GM19238 (cell line): ENCODE results near the gene TBC1D5.
"Not testable (repeated sequence)": the region's sequence is repeated elsewhere in the genome, so short reads cannot be mapped to it uniquely, and the experiment has no call there.

ENCODE experiments used
- DNase-seq: peaks from one replicate; pipeline ENCODE4 v3.0.0; 2011; ENCODE audit warnings: low spot score; ENCODE audit not compliant: insufficient read length

TBC1D5 gene

DNA sequence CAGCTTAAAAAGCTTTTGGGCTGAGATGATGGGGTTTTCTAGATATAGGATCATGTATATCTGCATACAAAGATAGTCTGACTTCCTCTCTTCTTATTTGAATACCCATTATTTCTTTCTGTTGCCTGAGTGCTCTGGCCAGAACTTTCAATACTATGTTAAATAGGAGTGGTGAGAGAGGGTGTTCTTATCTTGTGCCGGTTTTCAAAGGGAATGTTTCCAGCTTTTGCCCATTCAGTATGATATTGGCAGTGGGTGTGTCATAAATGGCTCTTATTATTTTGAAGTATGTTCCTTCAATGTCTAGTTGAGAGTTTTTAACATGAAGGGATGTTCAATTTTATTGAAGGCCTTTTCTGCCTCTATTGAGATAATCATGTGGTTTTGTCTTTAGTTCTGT, 251.2 kb downstream of the TBC1D5 start:
- DNase-seq, result not testable (repeated sequence)

DNA sequence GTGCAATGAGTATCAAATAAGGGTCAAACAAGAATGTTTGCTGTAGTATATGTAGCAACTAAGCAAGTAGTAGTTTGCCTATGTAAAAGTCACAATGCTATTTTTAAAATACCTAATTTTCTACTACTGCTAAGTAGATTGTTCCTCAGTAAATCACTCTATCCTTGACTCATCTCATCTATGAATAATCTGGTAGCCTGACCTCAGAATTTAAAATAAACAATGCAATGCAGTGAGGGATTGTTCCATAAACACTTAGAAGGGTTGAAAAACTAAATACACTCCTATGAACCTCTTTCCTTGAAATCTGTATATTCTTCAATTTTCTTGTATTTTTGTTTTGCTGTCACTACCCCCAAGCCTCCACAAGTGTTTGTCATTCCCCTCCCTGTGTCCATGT, 253.3 kb downstream of the TBC1D5 start:
- DNase-seq, result no peak

DNA sequence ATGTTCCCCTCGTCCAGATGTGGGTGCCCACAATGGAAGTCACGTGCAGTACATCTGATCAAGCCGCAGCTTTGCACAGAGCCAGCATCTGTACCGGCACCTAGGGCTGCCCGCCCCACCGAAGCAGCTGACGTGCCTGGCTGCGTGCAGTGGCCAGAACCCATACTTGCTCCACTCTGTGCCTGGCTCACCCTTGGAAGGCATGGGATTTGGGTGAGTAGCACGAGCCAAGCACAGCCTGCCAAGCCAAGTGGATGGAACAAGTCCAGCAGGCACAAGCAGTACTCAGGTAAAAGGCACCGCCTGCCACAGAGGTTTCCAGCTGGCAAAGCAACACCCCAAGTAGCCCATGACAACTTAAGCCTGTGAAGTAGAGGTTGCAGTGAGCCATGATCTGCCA, 261.3 kb downstream of the TBC1D5 start:
- DNase-seq, result no peak

DNA sequence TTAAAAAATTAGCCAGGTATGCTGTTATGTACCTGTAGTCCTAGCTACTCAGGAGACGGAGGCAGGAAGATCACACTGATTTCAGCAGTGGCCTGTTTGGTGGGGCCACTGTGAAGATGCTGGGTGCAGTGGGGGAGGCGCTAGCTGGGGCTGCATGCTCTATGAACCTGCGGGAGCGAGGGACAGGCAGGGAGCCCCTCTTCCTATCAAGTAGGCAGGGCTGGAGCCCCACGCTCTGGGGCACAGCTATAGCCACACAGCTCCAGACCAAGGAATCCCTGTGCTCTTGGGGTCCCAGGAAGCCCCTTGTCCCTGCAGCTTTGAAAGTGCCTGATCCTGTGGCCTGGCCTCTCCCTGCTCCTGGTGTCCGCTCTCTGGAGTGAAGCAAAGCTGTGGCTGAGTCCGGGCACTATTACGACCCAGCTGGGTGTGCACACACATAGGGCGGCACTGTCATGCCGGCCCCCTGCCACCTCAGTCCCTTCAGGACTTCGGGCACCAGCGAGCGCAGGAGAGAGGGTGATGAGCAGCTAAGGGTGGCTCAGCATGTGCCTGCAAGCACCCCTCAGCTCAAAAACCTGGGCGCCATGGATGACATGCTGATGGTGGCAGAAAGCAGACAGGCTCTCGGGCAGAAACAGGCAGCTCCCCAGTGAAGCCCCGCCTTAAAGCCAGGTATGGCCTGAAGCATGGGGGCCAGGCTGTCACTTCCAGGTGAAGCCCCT, 262.6 kb downstream of the TBC1D5 start:
- DNase-seq, result no peak

DNA sequence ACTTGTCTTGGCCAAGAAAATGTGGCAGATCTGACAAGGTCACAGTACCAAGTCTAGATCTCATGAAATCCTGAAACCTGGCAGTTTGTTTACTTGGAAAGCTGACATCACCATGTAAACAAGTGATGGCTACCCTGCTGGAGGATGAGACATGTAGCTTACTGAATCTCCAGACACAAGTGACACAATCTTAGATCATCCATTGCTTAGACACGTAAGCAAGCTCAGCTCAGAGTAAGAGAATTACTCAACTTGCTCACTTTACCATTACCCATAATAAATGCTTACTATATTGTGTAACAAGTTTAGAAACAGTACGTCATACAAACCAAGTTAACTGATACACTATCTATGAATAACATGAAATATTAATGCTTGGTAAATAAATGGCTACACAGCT, 263.8 kb downstream of the TBC1D5 start:
- DNase-seq, result no peak

DNA sequence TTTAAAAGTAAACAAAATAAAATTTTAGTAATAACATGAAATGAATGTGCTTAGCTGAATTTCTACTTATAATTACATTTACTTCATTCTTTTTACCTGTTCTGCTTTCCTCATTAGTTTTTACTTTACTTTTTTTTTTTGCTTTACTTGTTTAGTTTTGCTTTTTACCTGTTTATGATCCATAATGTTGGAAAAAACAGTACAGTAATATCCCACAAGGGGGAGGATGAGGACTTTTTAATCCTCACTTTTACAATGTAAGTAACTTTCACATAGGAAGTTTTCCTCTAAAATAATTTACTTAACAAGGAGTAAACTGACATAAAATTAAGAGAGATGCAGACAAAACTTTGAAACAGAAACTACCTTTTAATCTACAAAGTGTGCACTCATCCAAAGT, 268.7 kb downstream of the TBC1D5 start:
- DNase-seq, result no peak

DNA sequence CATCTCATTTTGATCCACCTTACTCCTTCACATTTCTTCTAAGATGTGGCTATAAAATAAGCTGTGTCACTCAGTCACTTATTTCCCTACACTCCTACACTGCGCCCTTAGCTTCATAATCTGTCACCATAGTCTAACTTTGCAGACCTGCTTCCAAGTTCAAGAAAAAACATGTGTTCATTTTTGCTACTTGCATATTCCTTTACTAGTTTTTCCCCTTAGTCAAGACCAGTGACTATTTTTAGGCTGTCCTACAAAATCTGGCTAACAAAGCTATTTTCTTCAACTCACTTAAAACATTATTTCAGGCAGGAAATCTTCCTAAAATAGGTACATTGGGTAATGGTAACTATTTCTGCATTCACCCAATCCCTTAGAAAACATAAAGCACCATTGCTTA, 272.5 kb downstream of the TBC1D5 start:
- DNase-seq, result no peak

DNA sequence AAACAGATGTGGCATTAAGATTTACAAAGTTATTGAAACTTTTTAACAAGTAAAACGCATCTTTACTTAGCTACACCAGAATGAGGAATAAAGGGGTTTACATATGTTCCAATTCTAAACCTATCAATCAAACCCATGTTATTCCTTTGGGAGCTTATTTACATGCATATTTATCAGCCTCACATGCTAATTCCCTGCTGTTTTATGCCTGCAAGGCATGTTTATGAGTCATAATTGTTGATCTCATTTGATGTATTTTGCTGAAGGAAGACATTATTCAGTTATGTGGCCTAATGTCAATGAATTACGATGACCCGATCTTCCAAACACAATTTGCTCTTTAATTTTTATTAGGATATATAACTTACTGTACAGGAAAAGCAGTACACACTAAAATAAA, 272.9 kb downstream of the TBC1D5 start:
- no peak for DNase-seq

DNA sequence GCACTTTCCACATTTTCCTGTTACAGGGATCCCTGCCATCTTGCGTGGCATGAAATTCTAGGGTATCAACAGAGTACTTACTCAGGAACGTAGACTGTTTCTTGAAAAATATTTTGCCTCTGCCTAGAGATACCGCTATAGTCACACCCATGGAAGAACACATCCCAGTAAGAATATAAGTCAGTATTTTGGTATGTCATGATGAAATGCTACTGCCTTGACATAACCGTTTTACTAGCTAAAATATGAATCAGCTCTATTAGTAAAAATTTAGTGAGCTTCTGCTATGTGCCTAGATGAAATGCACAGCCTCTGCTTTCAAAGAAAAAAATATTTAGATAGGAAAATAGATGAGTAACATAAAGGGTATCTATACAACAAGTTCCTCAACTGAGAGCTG, 276.4 kb downstream of the TBC1D5 start:
- no peak for DNase-seq

DNA sequence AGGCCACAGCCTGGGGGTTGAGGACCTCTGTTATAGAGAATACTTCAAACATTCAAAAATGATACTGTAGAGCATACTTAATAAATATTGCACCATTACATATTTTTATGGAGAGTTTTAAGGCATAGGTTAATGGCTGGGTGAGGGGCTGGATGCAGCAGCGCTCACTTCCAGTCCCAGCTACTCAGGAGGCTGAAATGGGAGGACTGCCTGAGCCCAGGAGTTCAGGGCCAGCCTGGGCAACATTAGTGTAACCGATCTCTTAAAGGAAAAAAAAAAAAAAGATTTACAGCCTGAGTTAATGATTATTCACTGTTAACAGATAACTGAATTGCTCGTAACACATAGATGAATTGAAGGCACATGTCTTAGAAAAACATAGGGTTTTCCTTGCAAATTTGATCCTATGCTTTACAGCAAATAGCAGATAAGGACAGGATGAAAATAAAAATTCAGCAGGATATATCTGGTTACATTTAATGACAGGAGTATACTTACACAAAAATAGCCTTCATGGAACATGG, 282.9 kb downstream of the TBC1D5 start:
- DNase-seq, result no peak

DNA sequence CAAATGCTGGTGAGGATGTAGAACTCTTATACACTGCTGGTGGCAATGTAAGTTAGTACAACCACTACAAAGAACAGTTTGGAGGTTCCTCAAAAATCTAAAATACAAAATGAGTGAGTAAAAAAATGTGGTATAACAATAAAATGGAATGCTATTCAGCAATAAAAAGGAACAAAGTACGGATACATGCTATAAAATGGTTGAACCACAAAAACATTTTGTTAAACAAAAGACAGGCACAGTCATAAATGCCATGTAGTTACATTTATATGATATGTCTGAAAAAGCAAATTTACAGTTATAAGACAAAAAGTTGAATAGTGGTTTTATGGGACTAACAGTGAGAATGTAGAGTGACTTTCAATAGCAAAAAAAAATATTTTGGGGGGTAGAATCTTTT, 285.8 kb downstream of the TBC1D5 start:
- no peak for DNase-seq

DNA sequence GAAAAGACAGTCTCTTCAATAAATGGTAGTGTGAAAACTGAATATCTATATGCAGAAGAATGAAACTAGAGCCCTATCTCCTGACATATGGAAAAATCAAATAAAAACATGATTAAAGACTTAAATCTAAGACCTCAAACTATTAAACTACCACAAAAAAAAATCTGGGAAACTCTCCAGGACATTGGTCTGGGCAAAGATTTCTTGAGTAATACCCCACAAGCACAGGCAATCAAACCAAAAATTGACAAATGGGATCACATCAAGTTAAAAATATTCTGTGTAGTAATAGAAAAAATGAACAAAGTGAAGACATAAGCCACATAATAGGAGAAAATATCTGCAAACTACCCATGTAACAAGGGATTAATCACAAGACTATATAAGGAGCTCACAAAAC, 286.4 kb downstream of the TBC1D5 start:
- no peak for DNase-seq

DNA sequence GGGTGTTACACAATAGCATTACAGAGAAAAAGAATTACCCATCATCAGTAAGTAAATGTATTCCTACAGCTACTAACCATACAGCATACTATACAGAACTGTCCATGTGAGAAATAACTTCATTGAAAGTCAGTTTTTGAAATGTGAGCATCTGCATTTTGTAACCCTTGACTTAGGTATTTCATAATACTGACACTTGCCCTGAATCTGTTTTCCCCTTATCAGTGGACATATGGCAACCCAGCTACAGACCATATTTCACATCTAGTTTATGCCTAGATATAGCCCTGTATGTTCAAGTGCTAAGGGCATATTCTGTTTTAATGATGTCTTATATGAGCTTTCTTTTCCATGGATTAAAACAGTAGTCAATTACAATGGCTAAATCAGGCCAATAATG, 297.6 kb downstream of the TBC1D5 start:
- DNase-seq, result no peak

DNA sequence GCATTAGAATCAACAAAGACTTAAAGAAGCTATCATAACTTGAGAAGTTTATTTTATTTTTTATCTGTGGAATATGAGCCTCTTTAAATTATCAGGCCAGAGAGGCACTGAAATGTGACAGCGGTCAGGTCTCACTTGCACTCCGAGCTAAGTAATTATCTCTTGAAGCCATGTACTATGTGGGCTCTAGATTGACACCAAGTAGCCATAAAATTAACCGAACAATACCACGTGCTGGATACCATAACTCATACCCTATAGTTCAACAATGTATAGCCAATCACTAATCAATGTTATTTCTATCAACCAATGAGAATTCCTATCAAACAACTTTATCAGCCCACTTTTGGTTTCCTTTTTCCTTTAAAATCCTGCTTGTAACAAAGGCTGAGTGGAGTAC, 299.3 kb downstream of the TBC1D5 start:
- DNase-seq, result no peak

DNA sequence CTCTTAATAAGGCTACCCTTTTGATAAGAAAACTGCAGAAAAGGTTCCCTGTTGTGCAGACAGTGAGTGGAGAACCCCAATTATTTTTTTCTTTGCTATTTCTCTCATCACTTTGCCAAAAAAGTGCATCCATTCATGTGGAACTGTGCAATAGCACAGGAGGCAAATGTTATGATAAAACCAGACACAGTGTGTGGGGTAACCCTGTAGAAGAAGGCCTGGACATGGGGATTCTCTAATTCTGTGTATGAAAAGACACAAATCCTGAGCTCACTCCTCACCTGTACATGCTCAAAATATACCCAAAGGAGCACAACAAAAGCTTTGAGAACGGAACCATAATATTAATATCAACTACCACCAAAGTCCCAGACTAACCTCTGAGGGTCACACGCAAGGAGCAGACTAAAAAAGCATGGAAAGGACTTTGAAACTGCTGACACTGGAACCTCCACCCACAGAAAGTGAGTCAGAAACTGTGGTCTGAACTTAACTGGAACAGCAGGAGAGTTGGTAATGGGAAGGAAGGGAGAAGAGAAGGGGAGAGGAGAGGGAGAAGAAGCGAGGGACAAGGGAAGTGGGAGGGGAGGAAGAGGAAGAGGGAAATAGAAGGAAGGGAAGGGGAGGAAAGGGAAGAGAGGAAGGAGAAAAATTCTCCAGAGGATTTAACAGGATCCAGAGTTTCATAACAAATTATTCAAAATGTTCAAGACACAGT, 299.9 kb downstream of the TBC1D5 start:
- no peak for DNase-seq

DNA sequence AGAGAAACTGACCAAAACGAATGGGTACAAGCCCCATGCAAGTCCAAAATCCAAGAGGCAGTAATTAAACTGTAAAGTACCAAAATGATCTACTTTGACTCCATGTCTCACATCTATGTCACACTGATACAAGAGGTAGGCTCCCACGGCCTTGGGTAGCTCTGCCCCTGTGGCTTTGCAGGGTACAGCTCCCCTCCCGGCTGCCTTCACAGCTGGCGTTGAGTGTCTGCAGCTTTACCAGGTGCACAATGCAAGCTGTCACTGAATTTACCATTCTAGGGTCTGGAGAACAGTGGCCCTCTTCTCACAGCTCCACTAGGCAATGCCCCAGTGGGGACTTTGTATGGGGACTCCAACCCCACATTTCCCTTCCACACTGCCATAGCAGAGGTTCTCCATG, 308.6 kb downstream of the TBC1D5 start:
- no peak for DNase-seq

DNA sequence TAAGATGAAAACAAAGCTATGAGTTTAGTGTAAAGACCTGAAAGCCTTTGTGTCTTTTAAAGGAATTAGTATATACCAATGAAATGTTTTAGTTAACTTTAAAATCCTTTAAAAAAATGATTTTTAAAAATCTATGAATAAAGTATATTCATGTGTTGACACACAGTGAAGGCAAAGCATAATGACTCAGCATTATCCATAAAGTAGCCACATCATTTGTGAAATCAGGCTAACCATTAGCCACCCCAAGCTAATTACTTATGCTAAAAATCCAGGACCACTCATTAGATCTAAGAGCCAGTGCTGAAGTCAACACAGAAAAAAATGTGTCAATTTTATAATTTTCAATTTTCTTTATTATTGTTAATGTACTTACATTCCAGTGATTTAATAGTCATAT, 310.2 kb downstream of the TBC1D5 start:
- no peak for DNase-seq

DNA sequence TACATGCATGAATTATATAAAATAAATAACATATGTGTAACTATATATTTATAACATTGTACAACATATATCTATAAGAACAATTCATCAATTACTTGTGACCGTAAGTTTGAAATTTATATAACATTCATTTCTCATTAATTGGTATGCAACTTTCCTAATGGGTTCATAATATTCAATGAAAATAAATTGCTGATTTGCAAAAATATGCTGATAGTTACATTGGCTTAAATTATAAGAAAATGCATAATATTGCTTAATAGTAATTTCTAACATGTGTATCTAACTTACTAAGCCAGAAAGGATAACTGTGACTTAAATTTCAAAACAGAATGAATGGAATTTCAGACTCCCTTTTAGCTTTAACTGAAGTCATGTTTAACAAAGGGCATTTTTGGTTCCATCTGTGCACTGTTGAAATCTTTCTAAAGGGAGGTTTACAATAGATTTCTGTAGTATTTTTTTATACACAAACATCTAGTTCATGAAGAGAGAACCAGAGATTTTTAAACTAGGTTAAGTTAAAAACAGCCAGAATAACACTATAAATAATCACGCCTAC, 310.9 kb downstream of the TBC1D5 start:
- no peak for DNase-seq

DNA sequence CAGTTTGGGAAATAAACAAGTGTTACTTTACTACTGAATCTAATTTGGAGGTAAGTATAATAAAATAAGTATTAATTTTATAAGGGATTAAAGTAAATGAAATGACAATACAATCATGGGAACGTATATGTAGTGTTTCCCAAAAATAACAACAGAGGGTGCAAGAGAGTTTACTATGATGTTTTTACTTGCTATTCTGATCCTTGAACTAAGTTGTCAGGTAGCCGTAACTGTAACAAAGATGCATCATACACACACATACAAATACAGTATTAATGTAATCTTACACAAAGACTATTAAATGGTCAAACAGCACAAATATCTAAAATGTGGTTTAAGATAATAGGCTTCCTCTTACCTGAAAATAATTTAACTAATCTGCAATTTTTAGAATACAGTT, 311.4 kb downstream of the TBC1D5 start:
- DNase-seq, result no peak

DNA sequence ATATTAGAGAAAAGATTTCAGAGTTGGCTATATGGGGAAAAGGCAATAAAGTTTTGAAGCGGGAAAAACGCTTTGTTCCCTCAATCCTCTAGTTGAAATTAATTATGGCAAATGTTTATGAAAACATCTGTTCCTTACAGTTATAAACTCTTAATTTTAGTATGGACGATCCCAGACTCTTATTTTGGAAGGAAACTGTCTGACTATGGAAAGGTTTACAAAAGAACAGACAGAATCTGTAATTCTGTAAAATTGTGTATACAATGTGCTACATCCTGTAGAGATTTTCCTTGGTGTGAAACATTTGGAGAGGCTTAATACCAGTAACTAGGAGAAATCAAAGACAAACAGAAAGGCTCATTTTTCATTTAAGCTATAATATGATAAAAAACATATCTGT, 311.8 kb downstream of the TBC1D5 start:
- no peak for DNase-seq

DNA sequence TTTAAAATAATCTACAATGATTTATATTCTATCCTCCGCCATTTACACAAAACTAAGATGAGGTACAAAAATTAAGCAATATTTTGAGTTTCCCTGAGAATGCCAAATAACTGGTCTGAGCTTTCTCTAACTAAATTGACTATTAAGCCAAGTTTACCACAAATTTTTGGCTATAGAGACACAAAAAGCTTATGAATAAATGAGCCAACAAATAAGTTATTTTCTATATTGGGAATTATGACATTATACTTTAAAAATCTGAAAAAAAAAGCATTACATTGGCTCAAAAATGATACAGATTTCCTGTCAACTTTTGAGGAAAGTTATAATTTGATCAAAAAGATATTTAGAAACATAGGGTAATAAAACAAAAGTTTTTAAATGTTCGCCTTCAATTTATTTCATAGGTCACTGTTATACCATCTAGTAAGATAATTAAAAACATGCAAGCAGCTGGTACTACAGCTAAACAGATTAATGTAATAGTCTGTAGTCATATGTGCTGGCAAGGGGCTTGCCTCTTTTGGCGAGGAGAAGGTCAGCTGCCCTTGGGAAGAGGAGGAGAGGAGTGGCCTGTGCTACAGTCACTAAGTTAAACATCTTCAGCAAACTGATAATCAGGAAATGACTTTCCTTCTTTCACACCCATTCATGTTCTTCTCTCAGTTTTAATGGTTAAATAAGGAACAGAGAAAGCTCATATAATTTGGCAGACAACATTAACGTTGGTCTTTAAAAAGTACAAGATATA, 318.5 kb downstream of the TBC1D5 start:
- no peak for DNase-seq

DNA sequence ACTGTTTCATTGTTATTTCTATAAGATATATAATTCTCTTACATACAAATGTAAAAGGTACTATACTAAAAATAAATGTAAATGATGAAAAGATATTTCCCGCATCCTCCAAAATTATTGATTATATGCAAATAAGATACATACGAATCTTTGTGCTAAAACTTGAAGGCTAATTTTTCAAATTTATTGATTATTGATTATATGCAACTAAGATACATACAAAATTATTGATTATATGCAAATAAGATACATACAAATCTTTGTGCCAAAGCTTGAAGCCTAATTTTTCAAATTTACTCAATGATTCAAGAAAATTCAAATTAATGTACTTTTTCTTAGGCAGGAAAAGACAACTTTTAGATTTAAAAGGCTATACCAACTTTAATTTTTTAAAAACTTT, 319.8 kb downstream of the TBC1D5 start:
- no peak for DNase-seq
